H1 (cell line): ENCODE results near the gene KLHL33.

Experiments
- CBX5 ChIP-seq: fragments of 300-800, 300-1000 bp; sonication (generic); IDR thresholded peaks from 2 replicates; pipeline ENCODE4 v1.7.1; 2016; ENCODE audit warnings: antibody characterized with exemption, low read length, low read depth
- CTCF ChIP-seq, 3 experiments: IDR thresholded peaks; 1 replicate in 2 of 3; 2 replicates in 1 of 3; pipeline versions ENCODE4 v1.5.1 to v1.6.1; 2011; ENCODE audit warnings: low read length in 3 of 3, mild to moderate bottlenecking in 3 of 3, inconsistent platforms in 2 of 3, low read depth in 1 of 3, moderate library complexity in 1 of 3; ENCODE audit not compliant: insufficient read depth in 1 of 3; ENCODE audit errors: control extremely low read depth in 1 of 3
- E2F6 ChIP-seq: IDR thresholded peaks from 2 replicates; pipeline ENCODE4 v1.6.1; 2012; ENCODE audit warnings: inconsistent platforms
- EGR1 ChIP-seq: IDR thresholded peaks from 2 replicates; pipeline ENCODE4 v1.6.1; 2011; ENCODE audit warnings: low read depth, low read length, borderline replicate concordance
- EP300 ChIP-seq, 2 experiments: IDR thresholded peaks; 1 replicate in 1 of 2; 2 replicates in 1 of 2; pipeline ENCODE4 v1.6.1; 2011 to 2012; ENCODE audit warnings: low read depth in 2 of 2, low read length in 2 of 2, mild to moderate bottlenecking in 2 of 2, borderline replicate concordance in 1 of 2, inconsistent platforms in 1 of 2, moderate library complexity in 1 of 2
- EZH2 ChIP-seq: fragments of 200-600 bp; sonication (generic); IDR thresholded peaks from 2 replicates; pipeline ENCODE4 v1.7.1; 2012; ENCODE audit warnings: low read depth, mild to moderate bottlenecking, moderate library complexity, low read length, inconsistent platforms; ENCODE audit not compliant: severe bottlenecking
- GABPA ChIP-seq: IDR thresholded peaks from 2 replicates; pipeline ENCODE4 v1.6.1; 2011; ENCODE audit warnings: mild to moderate bottlenecking, low read length, moderate library complexity, borderline replicate concordance; ENCODE audit not compliant: insufficient read depth
- POLR2A ChIP-seq, 2 experiments: IDR thresholded peaks; 1 replicate in 1 of 2; 2 replicates in 1 of 2; pipeline ENCODE4 v1.6.1; 2011; ENCODE audit warnings: low read depth in 2 of 2, low read length in 2 of 2, mild to moderate bottlenecking in 2 of 2; ENCODE audit errors: control extremely low read depth in 1 of 2
- POLR2AphosphoS5 ChIP-seq: IDR thresholded peaks from 2 replicates; pipeline ENCODE4 v1.6.1; 2011; ENCODE audit warnings: low read depth, low read length
- SIN3A ChIP-seq, 2 experiments: IDR thresholded peaks in 1 of 2; conservative IDR thresholded peaks in 1 of 2; 2 replicates each; pipeline ENCODE4 v1.6.1; 2011 to 2012; ENCODE audit warnings: low read length in 2 of 2, improper control_type of control experiment in 1 of 2, low read depth in 1 of 2, mild to moderate bottlenecking in 1 of 2
- SIX5 ChIP-seq: IDR thresholded peaks from 2 replicates; pipeline ENCODE4 v1.6.1; 2011; ENCODE audit warnings: mild to moderate bottlenecking, low read depth, low read length
- YY1 ChIP-seq: IDR thresholded peaks from 2 replicates; pipeline ENCODE4 v1.6.1; 2011; ENCODE audit warnings: low read depth, mild to moderate bottlenecking, low read length
- TF ChIP-seq, protein P1 (sequence below): fragments of 300-600 bp; sonication (generic); IDR thresholded peaks from 2 replicates; pipeline ENCODE4 v1.7.1; 2012; ENCODE audit warnings: low read length, moderate library complexity, mild to moderate bottlenecking, inconsistent platforms; ENCODE audit not compliant: insufficient replicate concordance

GRCh38 chr14:20476776-20477175, 40.8 kb upstream of the KLHL33 start:
- TF ChIP-seq EP300 (IDR thresholded peaks at IDR 0.05; ENCODE audit: borderline replicate concordance in 1 of 2, low read depth in 2 of 2, low read length in 2 of 2) (no peak), CTCF (IDR thresholded peaks at IDR 0.05; ENCODE audit: control extremely low read depth in 1 of 3, insufficient read depth in 1 of 3, low read depth in 1 of 3, low read length in 3 of 3) (no peak), POLR2AphosphoS5 (no peak), YY1 (no peak), CBX5 (no peak), E2F6 (no peak), SIN3A (conservative IDR thresholded peaks at IDR 0.05 in 1 of 2, IDR thresholded peaks at IDR 0.05 in 1 of 2; ENCODE audit: low read depth in 1 of 2, low read length in 2 of 2) (no peak), POLR2A (IDR thresholded peaks at IDR 0.05; ENCODE audit: control extremely low read depth in 1 of 2, low read depth in 2 of 2, low read length in 2 of 2) (no peak), GABPA (no peak), EZH2 (no peak), EGR1 (no peak), SIX5 (no peak)
- TF ChIP-seq, protein P1, sequence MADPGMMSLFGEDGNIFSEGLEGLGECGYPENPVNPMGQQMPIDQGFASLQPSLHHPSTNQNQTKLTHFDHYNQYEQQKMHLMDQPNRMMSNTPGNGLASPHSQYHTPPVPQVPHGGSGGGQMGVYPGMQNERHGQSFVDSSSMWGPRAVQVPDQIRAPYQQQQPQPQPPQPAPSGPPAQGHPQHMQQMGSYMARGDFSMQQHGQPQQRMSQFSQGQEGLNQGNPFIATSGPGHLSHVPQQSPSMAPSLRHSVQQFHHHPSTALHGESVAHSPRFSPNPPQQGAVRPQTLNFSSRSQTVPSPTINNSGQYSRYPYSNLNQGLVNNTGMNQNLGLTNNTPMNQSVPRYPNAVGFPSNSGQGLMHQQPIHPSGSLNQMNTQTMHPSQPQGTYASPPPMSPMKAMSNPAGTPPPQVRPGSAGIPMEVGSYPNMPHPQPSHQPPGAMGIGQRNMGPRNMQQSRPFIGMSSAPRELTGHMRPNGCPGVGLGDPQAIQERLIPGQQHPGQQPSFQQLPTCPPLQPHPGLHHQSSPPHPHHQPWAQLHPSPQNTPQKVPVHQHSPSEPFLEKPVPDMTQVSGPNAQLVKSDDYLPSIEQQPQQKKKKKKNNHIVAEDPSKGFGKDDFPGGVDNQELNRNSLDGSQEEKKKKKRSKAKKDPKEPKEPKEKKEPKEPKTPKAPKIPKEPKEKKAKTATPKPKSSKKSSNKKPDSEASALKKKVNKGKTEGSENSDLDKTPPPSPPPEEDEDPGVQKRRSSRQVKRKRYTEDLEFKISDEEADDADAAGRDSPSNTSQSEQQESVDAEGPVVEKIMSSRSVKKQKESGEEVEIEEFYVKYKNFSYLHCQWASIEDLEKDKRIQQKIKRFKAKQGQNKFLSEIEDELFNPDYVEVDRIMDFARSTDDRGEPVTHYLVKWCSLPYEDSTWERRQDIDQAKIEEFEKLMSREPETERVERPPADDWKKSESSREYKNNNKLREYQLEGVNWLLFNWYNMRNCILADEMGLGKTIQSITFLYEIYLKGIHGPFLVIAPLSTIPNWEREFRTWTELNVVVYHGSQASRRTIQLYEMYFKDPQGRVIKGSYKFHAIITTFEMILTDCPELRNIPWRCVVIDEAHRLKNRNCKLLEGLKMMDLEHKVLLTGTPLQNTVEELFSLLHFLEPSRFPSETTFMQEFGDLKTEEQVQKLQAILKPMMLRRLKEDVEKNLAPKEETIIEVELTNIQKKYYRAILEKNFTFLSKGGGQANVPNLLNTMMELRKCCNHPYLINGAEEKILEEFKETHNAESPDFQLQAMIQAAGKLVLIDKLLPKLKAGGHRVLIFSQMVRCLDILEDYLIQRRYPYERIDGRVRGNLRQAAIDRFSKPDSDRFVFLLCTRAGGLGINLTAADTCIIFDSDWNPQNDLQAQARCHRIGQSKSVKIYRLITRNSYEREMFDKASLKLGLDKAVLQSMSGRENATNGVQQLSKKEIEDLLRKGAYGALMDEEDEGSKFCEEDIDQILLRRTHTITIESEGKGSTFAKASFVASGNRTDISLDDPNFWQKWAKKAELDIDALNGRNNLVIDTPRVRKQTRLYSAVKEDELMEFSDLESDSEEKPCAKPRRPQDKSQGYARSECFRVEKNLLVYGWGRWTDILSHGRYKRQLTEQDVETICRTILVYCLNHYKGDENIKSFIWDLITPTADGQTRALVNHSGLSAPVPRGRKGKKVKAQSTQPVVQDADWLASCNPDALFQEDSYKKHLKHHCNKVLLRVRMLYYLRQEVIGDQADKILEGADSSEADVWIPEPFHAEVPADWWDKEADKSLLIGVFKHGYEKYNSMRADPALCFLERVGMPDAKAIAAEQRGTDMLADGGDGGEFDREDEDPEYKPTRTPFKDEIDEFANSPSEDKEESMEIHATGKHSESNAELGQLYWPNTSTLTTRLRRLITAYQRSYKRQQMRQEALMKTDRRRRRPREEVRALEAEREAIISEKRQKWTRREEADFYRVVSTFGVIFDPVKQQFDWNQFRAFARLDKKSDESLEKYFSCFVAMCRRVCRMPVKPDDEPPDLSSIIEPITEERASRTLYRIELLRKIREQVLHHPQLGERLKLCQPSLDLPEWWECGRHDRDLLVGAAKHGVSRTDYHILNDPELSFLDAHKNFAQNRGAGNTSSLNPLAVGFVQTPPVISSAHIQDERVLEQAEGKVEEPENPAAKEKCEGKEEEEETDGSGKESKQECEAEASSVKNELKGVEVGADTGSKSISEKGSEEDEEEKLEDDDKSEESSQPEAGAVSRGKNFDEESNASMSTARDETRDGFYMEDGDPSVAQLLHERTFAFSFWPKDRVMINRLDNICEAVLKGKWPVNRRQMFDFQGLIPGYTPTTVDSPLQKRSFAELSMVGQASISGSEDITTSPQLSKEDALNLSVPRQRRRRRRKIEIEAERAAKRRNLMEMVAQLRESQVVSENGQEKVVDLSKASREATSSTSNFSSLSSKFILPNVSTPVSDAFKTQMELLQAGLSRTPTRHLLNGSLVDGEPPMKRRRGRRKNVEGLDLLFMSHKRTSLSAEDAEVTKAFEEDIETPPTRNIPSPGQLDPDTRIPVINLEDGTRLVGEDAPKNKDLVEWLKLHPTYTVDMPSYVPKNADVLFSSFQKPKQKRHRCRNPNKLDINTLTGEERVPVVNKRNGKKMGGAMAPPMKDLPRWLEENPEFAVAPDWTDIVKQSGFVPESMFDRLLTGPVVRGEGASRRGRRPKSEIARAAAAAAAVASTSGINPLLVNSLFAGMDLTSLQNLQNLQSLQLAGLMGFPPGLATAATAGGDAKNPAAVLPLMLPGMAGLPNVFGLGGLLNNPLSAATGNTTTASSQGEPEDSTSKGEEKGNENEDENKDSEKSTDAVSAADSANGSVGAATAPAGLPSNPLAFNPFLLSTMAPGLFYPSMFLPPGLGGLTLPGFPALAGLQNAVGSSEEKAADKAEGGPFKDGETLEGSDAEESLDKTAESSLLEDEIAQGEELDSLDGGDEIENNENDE = no peak
